Measurements from ENCODE around the gene IGSF22.
A peak's percentile ranks its signal among the peaks of the same experiment; 100 is the strongest.
"Not testable (repeated sequence)": the region's sequence is repeated elsewhere in the genome, so short reads cannot be mapped to it uniquely, and the experiment has no call there.

Gene IGSF22

DNA sequence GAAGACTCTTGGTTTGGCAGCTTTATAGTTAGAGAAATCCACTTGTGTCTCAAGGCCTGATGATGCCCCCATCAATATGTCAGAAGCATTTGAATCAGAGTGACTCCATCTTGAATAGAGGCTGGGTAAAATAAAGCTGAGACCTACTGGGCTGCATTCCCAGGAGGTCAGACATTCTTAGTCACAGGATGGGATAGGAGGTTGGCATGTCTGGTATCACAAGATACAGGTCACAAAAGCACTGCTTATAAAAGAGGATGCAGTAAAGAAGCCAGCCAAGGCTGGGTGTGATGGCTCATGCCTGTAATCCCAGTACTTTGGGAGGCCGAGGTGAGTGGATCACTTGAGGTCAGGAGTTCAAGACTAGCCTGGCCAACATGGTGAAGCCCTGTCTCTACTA lies 44.0 kb downstream of the IGSF22 start:
- DNase-seq: not testable (repeated sequence)

DNA sequence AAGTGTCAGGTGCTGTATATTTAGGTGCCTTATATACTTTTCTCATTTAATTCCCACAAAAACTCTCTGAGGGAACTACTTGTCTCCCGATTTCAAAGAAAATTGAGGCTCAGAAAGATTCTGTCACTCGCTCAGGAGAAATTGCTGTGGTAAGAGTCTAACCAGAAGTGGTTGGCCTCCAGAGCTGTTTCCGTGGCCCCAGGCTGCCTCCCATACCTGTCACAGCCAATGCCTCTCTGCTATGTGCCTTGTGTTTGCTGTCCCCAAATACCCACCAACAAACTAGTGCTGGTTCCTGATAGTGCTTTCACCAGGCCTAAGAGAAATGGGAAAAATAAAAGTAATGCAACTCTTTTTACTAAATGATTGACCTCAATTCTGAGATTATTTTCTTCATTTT lies 48.4 kb downstream of the IGSF22 start:
- DNase-seq: no peak

DNA sequence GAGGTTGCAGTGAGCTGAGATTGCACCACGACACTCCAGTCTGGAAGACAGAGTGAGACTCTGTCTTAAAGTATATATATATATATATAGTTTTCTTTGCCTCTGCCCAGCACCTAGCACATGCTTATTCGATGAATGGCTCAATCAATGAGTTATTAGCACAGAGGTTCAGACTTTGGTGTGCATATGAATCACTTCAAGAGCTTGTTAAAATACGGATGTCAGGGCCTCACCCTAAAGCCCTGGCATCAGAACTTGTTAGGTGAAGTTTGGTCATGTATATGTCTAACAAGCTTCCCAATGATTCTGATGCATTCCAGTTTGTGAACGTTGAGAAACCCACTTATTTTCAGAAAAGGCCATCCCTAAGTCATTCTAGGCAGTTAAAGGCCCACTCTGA lies 49.2 kb downstream of the IGSF22 start:
- no peak for DNase-seq

DNA sequence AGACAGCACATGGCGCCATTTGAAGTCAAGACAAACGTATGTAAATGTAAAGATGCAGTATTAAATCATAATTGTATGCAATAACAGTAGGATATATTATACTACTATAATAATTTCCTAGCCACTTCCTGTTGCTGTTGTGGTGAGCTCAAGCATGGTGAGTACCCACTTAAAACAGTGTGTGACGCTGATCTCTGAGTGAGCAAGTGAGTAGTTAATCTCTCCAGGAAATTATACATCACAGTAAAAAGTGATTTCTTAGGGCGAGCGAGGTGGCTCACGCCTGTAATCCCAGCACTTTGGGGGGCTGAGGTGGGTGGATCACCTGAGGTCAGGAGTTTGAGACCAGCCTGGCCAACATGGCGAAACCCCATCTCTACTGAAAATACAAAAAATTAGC lies 53.8 kb downstream of the IGSF22 start:
- peak; percentile 42 for DNase-seq

DNA sequence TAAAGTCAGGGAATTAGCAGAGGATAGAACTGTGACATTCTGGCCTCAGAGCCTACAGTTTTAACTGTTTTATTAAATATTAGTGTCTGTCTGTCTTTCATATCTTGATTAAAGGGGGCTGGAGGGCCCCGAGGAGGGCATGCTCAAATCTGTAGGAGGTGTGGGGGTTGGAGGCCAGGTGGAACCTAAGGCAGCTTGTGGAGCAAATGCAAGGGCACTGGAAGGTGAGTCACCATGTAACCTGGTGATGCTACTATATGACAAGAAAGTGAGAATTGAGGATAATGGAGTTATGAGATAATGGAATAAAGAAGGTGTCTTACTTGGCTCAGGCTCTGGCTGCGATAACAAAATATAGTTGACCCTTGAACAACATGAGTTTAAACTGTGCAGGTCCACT lies 54.7 kb downstream of the IGSF22 start:
- DNase-seq: no peak

DNA sequence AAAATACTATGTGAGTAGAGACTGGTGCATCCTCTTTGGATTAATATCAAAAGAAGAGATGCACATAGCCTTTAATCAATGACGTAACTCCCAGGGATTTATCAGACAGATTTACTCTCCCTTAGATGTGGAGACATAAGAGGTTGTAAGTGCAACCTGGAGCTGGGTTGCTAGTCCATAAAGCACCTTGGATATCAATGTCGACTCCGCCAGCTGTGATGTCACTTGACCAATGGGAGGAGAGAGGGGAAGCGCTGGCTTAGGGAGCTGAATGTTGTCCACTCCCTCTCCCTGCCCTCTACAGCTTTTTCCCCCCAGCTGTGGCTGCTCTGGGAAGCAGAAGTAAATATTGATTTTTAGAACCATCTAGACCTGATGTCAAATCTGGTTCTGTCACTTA lies 56.3 kb downstream of the IGSF22 start:
- peak; percentile 23 for DNase-seq

DNA sequence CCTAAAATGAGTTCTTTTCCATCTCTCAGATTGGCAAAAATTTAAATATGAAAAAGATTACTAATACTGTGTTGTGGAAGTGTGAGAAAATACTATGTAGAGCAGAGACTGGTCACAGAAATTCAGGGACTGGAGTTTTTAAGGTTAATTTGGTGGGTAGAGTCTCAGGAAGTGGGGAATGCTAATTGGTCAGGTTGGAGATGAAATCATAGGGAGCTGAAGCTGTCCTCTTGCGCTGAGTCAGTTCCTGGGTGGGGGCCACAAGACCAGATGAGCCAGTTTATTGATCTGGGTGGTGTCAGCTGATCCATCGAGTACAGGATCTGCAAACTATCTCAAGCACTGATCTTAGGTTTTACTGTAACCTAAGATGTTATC lies 56.8 kb downstream of the IGSF22 start:
- no peak for DNase-seq

DNA sequence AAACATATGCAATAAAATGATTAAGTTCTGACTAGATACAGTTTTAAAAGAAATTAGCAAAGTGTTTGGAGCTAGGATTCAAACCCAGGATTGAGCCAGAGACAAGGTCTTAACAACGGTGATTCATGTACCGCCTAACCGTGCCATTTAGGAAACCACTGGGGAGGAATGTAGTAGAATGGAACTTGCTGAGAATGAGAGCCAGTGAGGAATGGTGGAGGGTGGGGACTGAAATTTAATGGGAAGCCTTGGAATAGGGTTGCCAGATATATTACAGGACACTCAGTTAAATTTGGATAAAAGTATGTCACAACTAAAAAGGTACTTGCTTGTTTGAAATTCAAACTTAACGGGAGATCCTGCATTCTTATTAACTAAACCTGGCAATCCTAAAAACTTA lies 57.9 kb downstream of the IGSF22 start:
- no peak for DNase-seq

DNA sequence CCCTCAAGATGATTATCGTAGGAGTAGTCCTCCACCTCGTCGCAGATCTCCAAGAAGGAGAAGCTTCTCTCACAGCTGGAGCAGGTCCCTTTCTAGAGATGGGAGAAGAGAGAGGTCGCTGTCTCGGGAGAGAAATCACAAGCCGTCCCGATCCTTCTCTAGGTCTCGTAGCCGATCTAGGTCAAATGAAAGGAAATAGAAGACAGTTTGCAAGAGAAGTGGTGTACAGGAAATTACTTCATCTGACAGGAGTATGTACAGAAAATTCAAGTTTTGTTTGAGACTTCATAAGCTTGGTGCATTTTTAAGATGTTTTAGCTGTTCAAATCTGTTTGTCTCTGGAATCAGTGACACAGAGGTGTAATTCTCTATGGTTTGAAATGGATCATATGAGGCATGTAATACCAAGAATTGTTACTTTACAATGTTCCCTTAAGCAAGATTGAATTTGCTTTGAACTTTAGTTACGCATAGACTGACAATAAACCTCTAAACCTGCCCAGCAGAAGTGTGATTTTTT lies 60.6 kb downstream of the IGSF22 start:
- not testable (repeated sequence) for DNase-seq

DNA sequence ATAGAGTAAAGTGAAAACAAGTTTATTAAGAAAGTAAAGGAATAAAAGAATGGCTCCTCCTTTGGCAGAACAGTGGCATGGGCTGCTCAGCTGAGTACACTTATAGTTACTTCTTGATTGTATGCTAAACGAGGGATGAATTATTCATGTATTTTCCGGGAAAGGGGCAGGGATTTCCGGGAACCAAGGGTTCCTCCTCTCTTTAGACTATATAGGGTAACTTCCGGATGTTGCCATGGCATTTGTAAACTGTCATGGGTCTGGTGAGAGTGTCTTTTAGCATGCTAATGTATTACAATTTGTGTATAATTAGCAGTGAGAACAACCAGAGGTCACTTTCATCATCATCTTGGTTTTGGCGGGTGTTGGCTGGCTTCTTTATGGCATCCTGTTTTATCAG lies 68.3 kb downstream of the IGSF22 start:
- no peak for DNase-seq

All from NCI-H2029 treated with DMSO at 0.1 percent for 48 hours (cell line).